ENCODE measurements around the gene IGLL1. TPM values are rescaled to one million over a fixed set of nuclear protein-coding genes. Genes with fewer than 3 reads are reported as not detected.

Gene IGLL1
- total RNA-seq, 2 donors from 2014 or later = not detected

Other genes starting within 250 kb of the IGLL1 start
- under 1 TPM; 0.64 to 0.67 TPM for gene DRICH1, start 52.0 kb upstream of the IGLL1 start, total RNA-seq
- gene RGL4, start 110.7 kb upstream of the IGLL1 start, total RNA-seq = not detected
- 1 to 10 TPM; 3.7 to 3.8 TPM for gene ZNF70, start 170.8 kb upstream of the IGLL1 start, total RNA-seq
- 1 to 10 TPM in 1 of 2 donors, under 1 TPM in 1; 0.61 to 1.1 TPM for gene VPREB3, start 174.1 kb upstream of the IGLL1 start, total RNA-seq
- gene C22orf15, start 182.7 kb upstream of the IGLL1 start, total RNA-seq = not detected
- gene CHCHD10, start 187.7 kb upstream of the IGLL1 start, total RNA-seq = 100 to 1,000 TPM; 413 to 538 TPM
- 1 to 10 TPM; 1.6 to 4.6 TPM for gene MMP11, start 192.6 kb upstream of the IGLL1 start, total RNA-seq
- 10 to 100 TPM; 65.9 to 79.3 TPM for gene SMARCB1, start 206.7 kb upstream of the IGLL1 start, total RNA-seq